Neural cell (in vitro differentiated cells): ENCODE results near the gene OGFOD3. TPM values are rescaled to one million over a fixed set of nuclear protein-coding genes. Genes with fewer than 3 reads are reported as not detected.
"Not testable (repeated sequence)": the region's sequence is repeated elsewhere in the genome, so short reads cannot be mapped to it uniquely, and the experiment has no call there.

Experiments used
- H2AFZ ChIP-seq: fragments of 200-600, 300-800 bp; sonication (generic), shearing (Covaris generic); 2 replicates; pipeline ENCODE4 v1.6.0; 2014; ENCODE audit warnings: low read depth, mild to moderate bottlenecking, antibody characterized with exemption, low read length, moderate library complexity
- H3F3A ChIP-seq: fragments of 200-600 bp; shearing (Covaris generic); 2 replicates; pipeline ENCODE4 v1.6.1; 2016; ENCODE audit warnings: mild to moderate bottlenecking, moderate library complexity, mixed read lengths, antibody characterized with exemption, low read length; ENCODE audit not compliant: insufficient read depth, poor library complexity, severe bottlenecking
- H3K27ac ChIP-seq: fragments of 200-600, 300-800 bp; sonication (generic), shearing (Covaris generic); 2 replicates; pipeline ENCODE4 v1.5.1; 2014; ENCODE audit warnings: mild to moderate bottlenecking, low read length, moderate library complexity
- H3K27me3 ChIP-seq: fragments of 300-800, 200-600 bp; sonication (generic), shearing (Covaris generic); 2 replicates; pipeline ENCODE4 v1.6.0; 2014; ENCODE audit warnings: mild to moderate bottlenecking, low read depth, low read length, moderate library complexity; ENCODE audit not compliant: insufficient read depth
- H3K36me3 ChIP-seq: fragments of 300-800, 200-600 bp; sonication (generic), shearing (Covaris generic); 2 replicates; pipeline ENCODE4 v1.5.1; 2014; ENCODE audit warnings: mild to moderate bottlenecking, antibody characterized with exemption, low read length, moderate library complexity; ENCODE audit not compliant: insufficient read depth
- H3K4me2 ChIP-seq: fragments of 300-800, 200-600 bp; sonication (generic), shearing (Covaris generic); 2 replicates; pipeline ENCODE4 v1.6.0; 2014; ENCODE audit warnings: mild to moderate bottlenecking, low read length
- H3K4me3 ChIP-seq: fragments of 300-800, 200-600 bp; sonication (generic), shearing (Covaris generic); 2 replicates; pipeline ENCODE4 v1.5.1; 2014; ENCODE audit warnings: mild to moderate bottlenecking, low read length, moderate library complexity
- H3K79me2 ChIP-seq: fragments of 200-600 bp; shearing (Covaris generic); replicated peaks from 2 replicates; pipeline ENCODE4 v1.6.0; 2014; ENCODE audit warnings: mild to moderate bottlenecking, low read length, moderate library complexity; ENCODE audit not compliant: insufficient read depth
- H3K9ac ChIP-seq: fragments of 300-800, 200-600 bp; sonication (generic), shearing (Covaris generic); 2 replicates; pipeline ENCODE4 v1.6.1; 2016; ENCODE audit warnings: mild to moderate bottlenecking, low read length, mixed read lengths
- H3K9me2 ChIP-seq: fragments of 200-600 bp; shearing (Covaris generic); 2 replicates; pipeline ENCODE4 v1.6.1; 2016; ENCODE audit warnings: mild to moderate bottlenecking, low read length, mixed read lengths; ENCODE audit not compliant: insufficient read depth
- H3K9me3 ChIP-seq: fragments of 200-600, 300-800 bp; sonication (generic), shearing (Covaris generic); 2 replicates; pipeline ENCODE4 v1.6.1; 2016; ENCODE audit warnings: mild to moderate bottlenecking, mixed run types, low read length, moderate library complexity, mixed read lengths
- H4K20me1 ChIP-seq: fragments of 200-600 bp; shearing (Covaris generic); 2 replicates; pipeline ENCODE4 v1.6.1; 2016; ENCODE audit warnings: mild to moderate bottlenecking, mixed run types; ENCODE audit not compliant: insufficient read depth
- EP300 ChIP-seq: fragments of 450-650 bp; conservative IDR thresholded peaks from 2 replicates; pipeline ENCODE4 v1.6.1; 2014; ENCODE audit warnings: antibody characterized with exemption, mild to moderate bottlenecking, moderate library complexity; ENCODE audit not compliant: poor library complexity, severe bottlenecking
- EZH2 ChIP-seq: fragments of 200-600, 300-800 bp; shearing (Covaris generic), sonication (generic); IDR thresholded peaks from 2 replicates; pipeline ENCODE4 v1.6.1; 2014; ENCODE audit warnings: antibody characterized with exemption, low read length, borderline replicate concordance, mild to moderate bottlenecking; ENCODE audit not compliant: insufficient read depth, poor library complexity, severe bottlenecking
- MXI1 ChIP-seq: fragments of 450-650 bp; conservative IDR thresholded peaks from 2 replicates; pipeline ENCODE4 v1.6.1; 2014; ENCODE audit warnings: antibody characterized with exemption, mild to moderate bottlenecking; ENCODE audit not compliant: poor library complexity, severe bottlenecking
- POLR2AphosphoS5 ChIP-seq: IDR thresholded peaks from 2 replicates; pipeline ENCODE4 v1.6.1; 2012
- RAD21 ChIP-seq: fragments of 450-650 bp; conservative IDR thresholded peaks from 2 replicates; pipeline ENCODE4 v1.6.1; 2014; ENCODE audit warnings: antibody characterized with exemption, mild to moderate bottlenecking, moderate library complexity
- SMC3 ChIP-seq: fragments of 450-650 bp; conservative IDR thresholded peaks from 2 replicates; pipeline ENCODE4 v1.6.1; 2014; ENCODE audit warnings: antibody characterized with exemption, mild to moderate bottlenecking, moderate library complexity; ENCODE audit not compliant: poor library complexity
- TAF1 ChIP-seq: IDR thresholded peaks from 2 replicates; pipeline ENCODE4 v1.6.1; 2012; ENCODE audit warnings: low read depth
- polyA plus RNA-seq: library from polyadenylated mRNA; depleted of rRNA; stranded (reverse); fragments of >200 nt; gene quantifications from 2 replicates; pipeline ENCODE4 v1.2.3, GENCODE V29; 2014
- TF ChIP-seq, protein P1 (sequence below): IDR thresholded peaks from 2 replicates; pipeline ENCODE4 v1.6.1; 2012; ENCODE audit warnings: borderline replicate concordance
- TF ChIP-seq, protein P2 (sequence below): fragments of 450-650 bp; IDR thresholded peaks from 2 replicates; pipeline ENCODE4 v1.5.1; 2014; ENCODE audit warnings: antibody characterized with exemption, mild to moderate bottlenecking, moderate library complexity; ENCODE audit not compliant: poor library complexity, severe bottlenecking

The OGFOD3 gene
- polyA plus RNA-seq, 1 donor from 2014 or later: 22.6 TPM

DNA sequence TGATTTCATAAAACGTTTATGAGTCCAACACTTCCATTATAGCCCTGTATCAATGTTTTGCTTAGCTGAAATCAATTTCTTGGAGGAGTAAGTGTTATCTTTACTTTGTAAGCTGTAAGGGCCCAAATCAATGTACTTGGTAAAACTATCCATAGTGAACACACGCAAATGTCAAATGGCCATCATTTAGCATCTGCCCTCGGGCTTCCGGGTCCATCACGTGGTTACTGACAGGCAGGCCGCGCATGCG lies 39.5 kb upstream of the OGFOD3 start:
- Histone ChIP-seq H2AFZ (no peak overlapping the region), H4K20me1 (no peaks in the 10 kb centered on the region), H3K27me3 (no peaks in the 10 kb centered on the region), H3K27ac (peak overlapping the region; percentile 98), H3K36me3 (no peaks in the 10 kb centered on the region), H3K9me3 (no peaks in the 10 kb centered on the region), H3K4me2 (peak overlapping the region; percentile 90), H3F3A (no peaks in the 10 kb centered on the region), H3K79me2 (peaks cover 18% of the 10 kb centered on the region), H3K9ac (peak overlapping the region; percentile 96), H3K9me2 (no peaks in the 10 kb centered on the region), H3K4me3 (peak overlapping the region; percentile 86)
- TF ChIP-seq EP300 (no peak), EZH2 (no peak), MXI1 (no peak), TAF1 (no peak), POLR2AphosphoS5 (no peak), RAD21 (no peak), SMC3 (no peak)
- TF ChIP-seq, protein P1, sequence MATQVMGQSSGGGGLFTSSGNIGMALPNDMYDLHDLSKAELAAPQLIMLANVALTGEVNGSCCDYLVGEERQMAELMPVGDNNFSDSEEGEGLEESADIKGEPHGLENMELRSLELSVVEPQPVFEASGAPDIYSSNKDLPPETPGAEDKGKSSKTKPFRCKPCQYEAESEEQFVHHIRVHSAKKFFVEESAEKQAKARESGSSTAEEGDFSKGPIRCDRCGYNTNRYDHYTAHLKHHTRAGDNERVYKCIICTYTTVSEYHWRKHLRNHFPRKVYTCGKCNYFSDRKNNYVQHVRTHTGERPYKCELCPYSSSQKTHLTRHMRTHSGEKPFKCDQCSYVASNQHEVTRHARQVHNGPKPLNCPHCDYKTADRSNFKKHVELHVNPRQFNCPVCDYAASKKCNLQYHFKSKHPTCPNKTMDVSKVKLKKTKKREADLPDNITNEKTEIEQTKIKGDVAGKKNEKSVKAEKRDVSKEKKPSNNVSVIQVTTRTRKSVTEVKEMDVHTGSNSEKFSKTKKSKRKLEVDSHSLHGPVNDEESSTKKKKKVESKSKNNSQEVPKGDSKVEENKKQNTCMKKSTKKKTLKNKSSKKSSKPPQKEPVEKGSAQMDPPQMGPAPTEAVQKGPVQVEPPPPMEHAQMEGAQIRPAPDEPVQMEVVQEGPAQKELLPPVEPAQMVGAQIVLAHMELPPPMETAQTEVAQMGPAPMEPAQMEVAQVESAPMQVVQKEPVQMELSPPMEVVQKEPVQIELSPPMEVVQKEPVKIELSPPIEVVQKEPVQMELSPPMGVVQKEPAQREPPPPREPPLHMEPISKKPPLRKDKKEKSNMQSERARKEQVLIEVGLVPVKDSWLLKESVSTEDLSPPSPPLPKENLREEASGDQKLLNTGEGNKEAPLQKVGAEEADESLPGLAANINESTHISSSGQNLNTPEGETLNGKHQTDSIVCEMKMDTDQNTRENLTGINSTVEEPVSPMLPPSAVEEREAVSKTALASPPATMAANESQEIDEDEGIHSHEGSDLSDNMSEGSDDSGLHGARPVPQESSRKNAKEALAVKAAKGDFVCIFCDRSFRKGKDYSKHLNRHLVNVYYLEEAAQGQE: no peak
- TF ChIP-seq, protein P2, sequence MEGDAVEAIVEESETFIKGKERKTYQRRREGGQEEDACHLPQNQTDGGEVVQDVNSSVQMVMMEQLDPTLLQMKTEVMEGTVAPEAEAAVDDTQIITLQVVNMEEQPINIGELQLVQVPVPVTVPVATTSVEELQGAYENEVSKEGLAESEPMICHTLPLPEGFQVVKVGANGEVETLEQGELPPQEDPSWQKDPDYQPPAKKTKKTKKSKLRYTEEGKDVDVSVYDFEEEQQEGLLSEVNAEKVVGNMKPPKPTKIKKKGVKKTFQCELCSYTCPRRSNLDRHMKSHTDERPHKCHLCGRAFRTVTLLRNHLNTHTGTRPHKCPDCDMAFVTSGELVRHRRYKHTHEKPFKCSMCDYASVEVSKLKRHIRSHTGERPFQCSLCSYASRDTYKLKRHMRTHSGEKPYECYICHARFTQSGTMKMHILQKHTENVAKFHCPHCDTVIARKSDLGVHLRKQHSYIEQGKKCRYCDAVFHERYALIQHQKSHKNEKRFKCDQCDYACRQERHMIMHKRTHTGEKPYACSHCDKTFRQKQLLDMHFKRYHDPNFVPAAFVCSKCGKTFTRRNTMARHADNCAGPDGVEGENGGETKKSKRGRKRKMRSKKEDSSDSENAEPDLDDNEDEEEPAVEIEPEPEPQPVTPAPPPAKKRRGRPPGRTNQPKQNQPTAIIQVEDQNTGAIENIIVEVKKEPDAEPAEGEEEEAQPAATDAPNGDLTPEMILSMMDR: no peak

- Histone ChIP-seq H4K20me1 (no peaks in the 10 kb centered on the region), H2AFZ (no peak overlapping the region), H3K9ac (peak overlapping the region; percentile 96), H3K27ac (peak overlapping the region; percentile 98), H3K36me3 (no peaks in the 10 kb centered on the region), H3K4me3 (peak overlapping the region; percentile 86), H3F3A (no peaks in the 10 kb centered on the region), H3K9me2 (no peaks in the 10 kb centered on the region), H3K4me2 (peak overlapping the region; percentile 90), H3K9me3 (no peaks in the 10 kb centered on the region), H3K27me3 (no peaks in the 10 kb centered on the region), H3K79me2 (peaks cover 18% of the 10 kb centered on the region)
- TF ChIP-seq, protein P1: no peak
- TF ChIP-seq SMC3 (no peak), TAF1 (no peak), POLR2AphosphoS5 (no peak), RAD21 (no peak), MXI1 (no peak), EP300 (no peak), EZH2 (no peak)
- TF ChIP-seq, protein P2: no peak
Observed at GRCh38 chr17:82457073-82457928, 38.9 kb upstream of the OGFOD3 start.

DNA sequence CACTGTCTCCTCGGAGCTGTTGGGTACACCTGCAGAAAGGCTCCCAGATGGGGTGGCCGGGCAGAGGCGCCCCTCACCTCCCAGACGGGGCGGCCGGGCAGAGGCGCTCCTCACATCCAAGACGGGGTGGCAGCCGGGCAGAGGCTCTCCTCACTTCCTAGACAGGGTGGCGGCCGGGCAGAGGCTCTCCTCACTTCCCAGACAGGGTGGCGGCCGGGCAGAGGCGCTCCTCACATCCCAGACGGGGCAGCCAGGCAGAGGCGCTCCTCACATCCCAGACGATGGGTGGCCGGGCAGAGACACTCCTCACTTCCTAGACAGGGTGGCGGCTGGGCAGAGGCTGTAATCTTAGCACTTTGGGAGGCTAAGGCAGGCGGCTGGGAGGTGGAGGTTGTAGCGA lies 35.3 kb upstream of the OGFOD3 start:
- not testable (repeated sequence) for H3K27me3 ChIP-seq, H3K4me2 ChIP-seq, H3K36me3 ChIP-seq, H3F3A ChIP-seq, H3K9me3 ChIP-seq, H3K9me2 ChIP-seq, H3K9ac ChIP-seq, H3K4me3 ChIP-seq, H2AFZ ChIP-seq, H4K20me1 ChIP-seq, H3K27ac ChIP-seq
- H3K79me2 ChIP-seq: peaks cover 10% of the 10 kb centered on the region
